ENCODE data around the gene TUT1. TPM values are rescaled to one million over a fixed set of nuclear protein-coding genes. Genes with fewer than 3 reads are reported as not detected.

The TUT1 gene
- total RNA-seq, 1 experiment from 2014 or later, result 20.7 TPM

DNA sequence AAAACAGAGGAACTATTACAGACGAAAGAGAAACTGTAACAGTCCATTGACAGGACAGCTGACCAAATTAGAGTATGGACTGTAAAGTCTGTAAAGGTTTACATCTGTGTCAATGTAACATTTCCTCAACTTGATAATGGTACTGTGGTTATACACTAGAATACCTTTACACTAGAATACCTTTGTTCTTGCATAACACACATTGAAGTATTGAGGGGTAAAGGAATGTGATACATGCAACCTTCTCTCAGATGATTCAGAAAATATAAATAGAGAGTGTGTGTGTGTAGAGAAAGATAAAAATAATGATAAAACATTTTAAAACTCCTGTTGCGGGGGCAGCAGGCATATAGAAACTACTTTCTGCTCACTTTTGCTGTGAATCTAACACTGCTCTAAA lies 12.1 kb downstream of the TUT1 start:
- H2AK5ac ChIP-seq (ENCODE audit: insufficient read length, low read length), result no peak overlapping the region
- TF ChIP-seq, protein P1, sequence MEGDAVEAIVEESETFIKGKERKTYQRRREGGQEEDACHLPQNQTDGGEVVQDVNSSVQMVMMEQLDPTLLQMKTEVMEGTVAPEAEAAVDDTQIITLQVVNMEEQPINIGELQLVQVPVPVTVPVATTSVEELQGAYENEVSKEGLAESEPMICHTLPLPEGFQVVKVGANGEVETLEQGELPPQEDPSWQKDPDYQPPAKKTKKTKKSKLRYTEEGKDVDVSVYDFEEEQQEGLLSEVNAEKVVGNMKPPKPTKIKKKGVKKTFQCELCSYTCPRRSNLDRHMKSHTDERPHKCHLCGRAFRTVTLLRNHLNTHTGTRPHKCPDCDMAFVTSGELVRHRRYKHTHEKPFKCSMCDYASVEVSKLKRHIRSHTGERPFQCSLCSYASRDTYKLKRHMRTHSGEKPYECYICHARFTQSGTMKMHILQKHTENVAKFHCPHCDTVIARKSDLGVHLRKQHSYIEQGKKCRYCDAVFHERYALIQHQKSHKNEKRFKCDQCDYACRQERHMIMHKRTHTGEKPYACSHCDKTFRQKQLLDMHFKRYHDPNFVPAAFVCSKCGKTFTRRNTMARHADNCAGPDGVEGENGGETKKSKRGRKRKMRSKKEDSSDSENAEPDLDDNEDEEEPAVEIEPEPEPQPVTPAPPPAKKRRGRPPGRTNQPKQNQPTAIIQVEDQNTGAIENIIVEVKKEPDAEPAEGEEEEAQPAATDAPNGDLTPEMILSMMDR (conservative IDR thresholded peaks at IDR 0.05), result no peak
- H4K8ac ChIP-seq (replicated peaks; ENCODE audit: insufficient read length, low read depth, low read length), result no peak overlapping the region
- no peak for DNase-seq
- H2BK12ac ChIP-seq (ENCODE audit: insufficient read length, low read depth, low read length), result no peak overlapping the region
- H3K9ac ChIP-seq (ENCODE audit: extremely low read depth, insufficient read length, low read length), result no peak overlapping the region
- no peak overlapping the region for H3K4me2 ChIP-seq (ENCODE audit: insufficient read depth, insufficient read length, low read length)
- no peak overlapping the region for H3K4me3 Mint-ChIP-seq
- peaks cover 11% of the 10 kb centered on the region in 2 experiments for H3K4me1 Mint-ChIP-seq
- no CpG with 5 or more reads among the region's 2 CpGs for WGBS (ENCODE audit: extremely low coverage, insufficient read length, low lambda C conversion rate)
- no peaks in the 10 kb centered on the region for H3K9me3 Mint-ChIP-seq
- no peaks in the 10 kb centered on the region for H3K27me3 Mint-ChIP-seq (ENCODE audit: low read depth)
- H4K5ac ChIP-seq (ENCODE audit: insufficient read length, low read depth, low read length), result no peak overlapping the region
- H3K23ac ChIP-seq (ENCODE audit: insufficient read length, low read depth, low read length), result no peak overlapping the region
- H4K91ac ChIP-seq (ENCODE audit: insufficient read length, low read depth, low read length), result no peak overlapping the region
- H3K79me1 ChIP-seq (ENCODE audit: insufficient read depth, low read depth, low read length, poor library complexity, severe bottlenecking), result no peaks in the 10 kb centered on the region
- no peaks in the 10 kb centered on the region for H3K9me3 ChIP-seq (ENCODE audit: control insufficient read depth, low read depth, low read length)
- no peak overlapping the region for H3K56ac ChIP-seq (ENCODE audit: insufficient read length, low read depth, low read length)
- H2BK15ac ChIP-seq (ENCODE audit: low read depth, low read length), result no peak overlapping the region
- H3K14ac ChIP-seq (ENCODE audit: insufficient read depth, low read length), result no peak overlapping the region
- H4K20me1 ChIP-seq (ENCODE audit: control insufficient read depth, insufficient read depth, insufficient read length), result no peaks in the 10 kb centered on the region
- H3K79me2 ChIP-seq (ENCODE audit: insufficient read depth, low read length), result no peaks in the 10 kb centered on the region
- no peak overlapping the region for H2BK120ac ChIP-seq (ENCODE audit: low read depth, low read length, poor library complexity, severe bottlenecking)
- no peaks in the 10 kb centered on the region for H3K27me3 ChIP-seq (ENCODE audit: insufficient read depth, low read length)
- peaks cover 5% of the 10 kb centered on the region for H3K23me2 ChIP-seq (ENCODE audit: insufficient read length, low read depth, low read length, poor library complexity, severe bottlenecking)
- no peak overlapping the region for H2BK5ac ChIP-seq (ENCODE audit: insufficient read length, low read length)
- no peak overlapping the region for H3K18ac ChIP-seq (ENCODE audit: insufficient read length, low read depth, low read length)
- no peak overlapping the region for H2AFZ ChIP-seq (ENCODE audit: low read length)
- no peaks in the 10 kb centered on the region for H3K4me1 ChIP-seq (ENCODE audit: insufficient read depth, low read length)
- H2BK20ac ChIP-seq (ENCODE audit: low read depth, low read length, poor library complexity, severe bottlenecking), result no peak overlapping the region
- no peak overlapping the region for H3K27ac Mint-ChIP-seq
- H3K4ac ChIP-seq (ENCODE audit: low read depth, low read length), result no peak overlapping the region
- peaks cover 7 to 57% (median 46%) of the 10 kb centered on the region in 3 experiments for H3K36me3 Mint-ChIP-seq (ENCODE audit: insufficient read depth in 1 of 3, low read depth in 3 of 3)
- no peak overlapping the region for H3T11ph ChIP-seq (ENCODE audit: low read length)
- H3K27ac ChIP-seq (ENCODE audit: insufficient read length, low read depth, low read length), result no peak overlapping the region

All from H9 (cell line).